Hepatocyte (in vitro differentiated cells): ENCODE measurements around the gene PARP6. TPM values are rescaled to one million over a fixed set of nuclear protein-coding genes. Genes with fewer than 3 reads are reported as not detected.

ENCODE experiments used
- DNase-seq: peaks from one replicate; pipeline ENCODE4 v3.0.0-alpha.2; 2016; ENCODE audit warnings: low spot score
- H2AFZ ChIP-seq: fragments of 200-600 bp; sonication (generic); 2 replicates; pipeline ENCODE4 v1.6.0; 2016; ENCODE audit warnings: antibody characterized with exemption, mild to moderate bottlenecking
- H3K27ac ChIP-seq: fragments of 200-600 bp; sonication (generic); 2 replicates; pipeline ENCODE4 v1.5.1; 2016; ENCODE audit warnings: mild to moderate bottlenecking
- H3K27me3 ChIP-seq: fragments of 200-600 bp; sonication (generic); 2 replicates; pipeline ENCODE4 v1.6.1; 2016
- H3K36me3 ChIP-seq: fragments of 200-600 bp; sonication (generic); replicated peaks from 2 replicates; pipeline ENCODE4 v1.5.1; 2016; ENCODE audit warnings: low read depth; ENCODE audit not compliant: insufficient read depth
- H3K4me1 ChIP-seq: fragments of 200-600 bp; sonication (generic); 2 replicates; pipeline ENCODE4 v1.5.1; 2016; ENCODE audit warnings: mild to moderate bottlenecking, moderate library complexity; ENCODE audit not compliant: insufficient read depth
- H3K4me2 ChIP-seq: fragments of 200-600 bp; sonication (generic); 2 replicates; pipeline ENCODE4 v1.6.0; 2016
- H3K4me3 ChIP-seq: fragments of 200-600 bp; sonication (generic); 2 replicates; pipeline ENCODE4 v1.5.1; 2016; ENCODE audit warnings: mild to moderate bottlenecking
- H3K79me2 ChIP-seq: fragments of 200-600 bp; sonication (generic); 2 replicates; pipeline ENCODE4 v1.6.0; 2017; ENCODE audit warnings: mild to moderate bottlenecking
- H3K9me2 ChIP-seq: fragments of 200-600 bp; sonication (generic); replicated peaks from 2 replicates; pipeline ENCODE4 v1.6.0; 2017; ENCODE audit warnings: mild to moderate bottlenecking; ENCODE audit not compliant: insufficient read depth
- H3K9me3 ChIP-seq: fragments of 200-600 bp; sonication (generic); 2 replicates; pipeline ENCODE4 v1.5.1; 2016; ENCODE audit warnings: low read depth, mild to moderate bottlenecking
- H4K20me1 ChIP-seq: fragments of 200-600 bp; sonication (generic); 2 replicates; pipeline ENCODE4 v1.6.0; 2016; ENCODE audit warnings: mild to moderate bottlenecking; ENCODE audit not compliant: insufficient read depth, poor library complexity, severe bottlenecking
- CTCF ChIP-seq: fragments of 200-600 bp; sonication (generic); IDR thresholded peaks from 2 replicates; pipeline ENCODE4 v1.5.1; 2016; ENCODE audit warnings: antibody characterized with exemption, mild to moderate bottlenecking; ENCODE audit not compliant: poor library complexity
- EZH2 ChIP-seq: fragments of 200-600 bp; sonication (generic); IDR thresholded peaks from 2 replicates; pipeline ENCODE4 v1.6.1; 2016; ENCODE audit warnings: antibody characterized with exemption, mild to moderate bottlenecking, borderline replicate concordance
- EZH2phosphoT487 ChIP-seq: fragments of 200-600 bp; sonication (generic); IDR thresholded peaks from one replicate; pipeline ENCODE4 v1.6.1; 2018; ENCODE audit warnings: antibody characterized with exemption, mild to moderate bottlenecking, low read depth, moderate library complexity; ENCODE audit not compliant: unreplicated experiment, severe bottlenecking
- WGBS: methylation state at CpG from one replicate; pipeline ENCODE4 v1.1.6; 2016; ENCODE audit warnings: low lambda C conversion rate; ENCODE audit errors: missing lambda C conversion rate; 5-methylcytosine and 5-hydroxymethylcytosine counted together
- polyA plus RNA-seq: library from polyadenylated mRNA; unstranded; fragments of >200 nt; fragmentation: Nextera tagmentation; extraction: Ambion mirVana; gene quantifications from 2 replicates; pipeline ENCODE4 v1.2.1, GENCODE V29; 2016
- total RNA-seq: library from RNA; depleted of rRNA; stranded (reverse); fragments of >200 nt; gene quantifications from 2 replicates; pipeline ENCODE4 v1.2.3, GENCODE V29; 2014

The PARP6 gene
- total and polyA plus RNA-seq, 2 experiments from 2014 or later, result 57.1 to 61.4 TPM

GRCh38 chr15:72200395-72201237 is 71.7 kb downstream of the PARP6 start:
- WGBS, result 94% methylated on average over 15 of the region's 15 CpGs
- Histone ChIP-seq H4K20me1 (no peaks in the 10 kb centered on the region), H3K4me2 (no peak overlapping the region), H3K79me2 (no peaks in the 10 kb centered on the region), H2AFZ (no peak overlapping the region), H3K4me3 (no peak overlapping the region), H3K27ac (no peak overlapping the region), H3K9me2 (no peaks in the 10 kb centered on the region), H3K27me3 (peaks cover 13% of the 10 kb centered on the region), H3K4me1 (no peaks in the 10 kb centered on the region), H3K9me3 (no peaks in the 10 kb centered on the region), H3K36me3 (no peaks in the 10 kb centered on the region)
- TF ChIP-seq CTCF (no peak), EZH2 (no peak), EZH2phosphoT487 (no peak)
- no peak for DNase-seq

GRCh38 chr15:72199721-72200212 is 72.6 kb downstream of the PARP6 start:
- Histone ChIP-seq H3K36me3 (no peaks in the 10 kb centered on the region), H3K9me3 (no peaks in the 10 kb centered on the region), H3K4me3 (no peak overlapping the region), H3K4me2 (no peak overlapping the region), H4K20me1 (no peaks in the 10 kb centered on the region), H3K4me1 (no peaks in the 10 kb centered on the region), H3K79me2 (no peaks in the 10 kb centered on the region), H3K27ac (no peak overlapping the region), H3K9me2 (no peaks in the 10 kb centered on the region), H2AFZ (no peak overlapping the region), H3K27me3 (peaks cover 13% of the 10 kb centered on the region)
- WGBS, result 73% methylated on average over 2 of the region's 2 CpGs
- DNase-seq, result peak; percentile 85
- TF ChIP-seq EZH2phosphoT487 (no peak), EZH2 (no peak), CTCF (peak; percentile 85)

- H2AFZ ChIP-seq, result no peak overlapping the region
- H3K79me2 ChIP-seq, result no peaks in the 10 kb centered on the region
- H3K4me2 ChIP-seq, result no peak overlapping the region
- H3K9me2 ChIP-seq, result no peaks in the 10 kb centered on the region
- no peaks in the 10 kb centered on the region for H3K4me1 ChIP-seq
- TF ChIP-seq CTCF (no peak), EZH2 (no peak), EZH2phosphoT487 (no peak)
- H3K9me3 ChIP-seq, result no peaks in the 10 kb centered on the region
- no peaks in the 10 kb centered on the region for H4K20me1 ChIP-seq
- H3K36me3 ChIP-seq, result no peaks in the 10 kb centered on the region
- no peak overlapping the region for H3K27ac ChIP-seq
- 91% methylated on average over 2 of the region's 2 CpGs for WGBS
- DNase-seq, result no peak
- peaks cover 13% of the 10 kb centered on the region for H3K27me3 ChIP-seq
- no peak overlapping the region for H3K4me3 ChIP-seq
Measured at GRCh38 chr15:72199205-72199515, 73.2 kb downstream of the PARP6 start.
